OCI-LY3 (cell line): ENCODE results near the gene OCEL1.
A peak's percentile ranks its signal among the peaks of the same experiment; 100 is the strongest.

Experiments used
- H2AFZ ChIP-seq: fragments of 200-600, 300-600 bp; shearing (Covaris generic); 2 replicates; pipeline ENCODE4 v1.6.0; 2014; ENCODE audit warnings: antibody characterized with exemption, low read depth, low read length
- H3K27ac ChIP-seq: fragments of 200-600, 300-600 bp; sonication (generic); 2 replicates; pipeline ENCODE4 v1.5.1; 2014; ENCODE audit warnings: mild to moderate bottlenecking, low read length, moderate library complexity, mixed read lengths
- H3K27me3 ChIP-seq: fragments of 200-600, 300-600 bp; sonication (generic); 2 replicates; pipeline ENCODE4 v1.6.1; 2014; ENCODE audit warnings: low read depth, low read length, mixed read lengths
- H3K36me3 ChIP-seq: fragments of 200-600, 300-600 bp; sonication (generic); replicated peaks from 2 replicates; pipeline ENCODE3; 2014; ENCODE audit warnings: low read depth, low read length, mixed read lengths
- H3K4me1 ChIP-seq: fragments of 300-600, 200-600 bp; sonication (generic); 2 replicates; pipeline ENCODE4 v1.6.1; 2014; ENCODE audit warnings: low read length, mixed read lengths
- H3K4me2 ChIP-seq: fragments of 200-600, 300-600 bp; sonication (generic); 2 replicates; pipeline ENCODE4 v1.6.1; 2014; ENCODE audit warnings: low read length, mixed read lengths
- H3K4me3 ChIP-seq: fragments of 300-600, 200-600 bp; sonication (generic); 2 replicates; pipeline ENCODE4 v1.5.1; 2014; ENCODE audit warnings: antibody characterized with exemption, mild to moderate bottlenecking, low read length, moderate library complexity
- H3K79me2 ChIP-seq: fragments of 300-600, 200-600 bp; shearing (Covaris generic); 2 replicates; pipeline ENCODE4 v1.6.1; 2014; ENCODE audit warnings: mild to moderate bottlenecking, low read length, mixed read lengths
- H3K9ac ChIP-seq: fragments of 300-600, 200-600 bp; shearing (Covaris generic); 2 replicates; pipeline ENCODE4 v1.6.0; 2014; ENCODE audit warnings: mild to moderate bottlenecking, low read length, moderate library complexity
- H3K9me3 ChIP-seq: fragments of 200-600, 300-600 bp; shearing (Covaris generic); 2 replicates; pipeline ENCODE4 v1.6.1; 2014; ENCODE audit warnings: low read length, mixed read lengths; ENCODE audit not compliant: insufficient read depth
- H4K20me1 ChIP-seq: fragments of 200-600, 300-600 bp; sonication (generic); 2 replicates; pipeline ENCODE4 v1.6.1; 2016; ENCODE audit warnings: low read length, mixed read lengths; ENCODE audit not compliant: insufficient read depth
- CTCF ChIP-seq: fragments of 200-600, 300-600 bp; sonication (generic); IDR thresholded peaks from 2 replicates; pipeline ENCODE4 v1.5.1; 2014; ENCODE audit warnings: antibody characterized with exemption, low read length, low read depth
- EZH2phosphoT487 ChIP-seq: fragments of 200-600 bp; shearing (Covaris generic); IDR thresholded peaks from 2 replicates; pipeline ENCODE4 v1.6.1; 2018; ENCODE audit warnings: antibody characterized with exemption, mixed run types, low read depth

Gene OCEL1

GRCh38 chr19:17211547-17212446, 14.2 kb upstream of the OCEL1 start:
- Histone ChIP-seq H2AFZ (no peak overlapping the region), H3K79me2 (no peaks in the 10 kb centered on the region), H3K9me3 (no peaks in the 10 kb centered on the region), H3K4me2 (no peak overlapping the region), H3K4me3 (no peak overlapping the region), H4K20me1 (no peaks in the 10 kb centered on the region), H3K36me3 (peaks cover 46% of the 10 kb centered on the region), H3K9ac (no peak overlapping the region), H3K27me3 (no peaks in the 10 kb centered on the region), H3K27ac (no peak overlapping the region), H3K4me1 (peaks cover 13% of the 10 kb centered on the region)
- TF ChIP-seq EZH2phosphoT487: no peak
- no peak for TF ChIP-seq CTCF

GRCh38 chr19:17213334-17213733, 12.7 kb upstream of the OCEL1 start:
- no peak overlapping the region for H3K9ac ChIP-seq
- H3K4me3 ChIP-seq: no peak overlapping the region
- H4K20me1 ChIP-seq: no peaks in the 10 kb centered on the region
- no peaks in the 10 kb centered on the region for H3K27me3 ChIP-seq
- H3K27ac ChIP-seq: no peak overlapping the region
- peaks cover 13% of the 10 kb centered on the region for H3K4me1 ChIP-seq
- H3K9me3 ChIP-seq: no peaks in the 10 kb centered on the region
- no peak overlapping the region for H3K4me2 ChIP-seq
- TF ChIP-seq EZH2phosphoT487 (no peak), CTCF (no peak)
- H3K79me2 ChIP-seq: no peaks in the 10 kb centered on the region
- H2AFZ ChIP-seq: no peak overlapping the region
- peaks cover 49% of the 10 kb centered on the region for H3K36me3 ChIP-seq

- H3K27ac ChIP-seq: peak overlapping the region; percentile 73
- H3K36me3 ChIP-seq: peaks cover 46% of the 10 kb centered on the region
- peak overlapping the region; percentile 84 for H3K4me3 ChIP-seq
- peaks cover 13% of the 10 kb centered on the region for H3K4me1 ChIP-seq
- no peaks in the 10 kb centered on the region for H4K20me1 ChIP-seq
- no peaks in the 10 kb centered on the region for H3K9me3 ChIP-seq
- H3K27me3 ChIP-seq: no peaks in the 10 kb centered on the region
- peak overlapping the region; percentile 70 for H3K4me2 ChIP-seq
- no peaks in the 10 kb centered on the region for H3K79me2 ChIP-seq
- TF ChIP-seq EZH2phosphoT487 (no peak), CTCF (no peak)
- H2AFZ ChIP-seq: peak overlapping the region; percentile 24
- peak overlapping the region; percentile 87 for H3K9ac ChIP-seq
Measured at GRCh38 chr19:17214508-17215126, 11.4 kb upstream of the OCEL1 start.
